Brain microvascular endothelial cell (primary cell): ENCODE results near the gene ANKIB1.

Source experiments
- DNase-seq: peaks from one replicate; pipeline ENCODE4 v3.0.0-alpha.2; 2020
- H3K27ac ChIP-seq: fragments of 250-450 bp; sonication (Bioruptor Pico); 2 replicates; pipeline ENCODE4 v1.5.1; 2020; ENCODE audit warnings: mild to moderate bottlenecking, moderate library complexity
- H3K27me3 ChIP-seq: fragments of 250-450 bp; sonication (Bioruptor Pico); replicated peaks from 2 replicates; pipeline ENCODE4 v1.5.1; 2020; ENCODE audit warnings: mild to moderate bottlenecking
- H3K36me3 ChIP-seq: fragments of 250-450 bp; sonication (Bioruptor Pico); replicated peaks from 2 replicates; pipeline ENCODE4 v1.5.1; 2020; ENCODE audit warnings: mild to moderate bottlenecking
- H3K4me3 ChIP-seq: 2 replicates; pipeline ENCODE4 v1.5.1; 2011; ENCODE audit warnings: low read depth, mild to moderate bottlenecking, control low read depth, low read length, moderate library complexity
- CTCF ChIP-seq: IDR thresholded peaks from 2 replicates; pipeline ENCODE4 v1.5.1; 2011; ENCODE audit warnings: low read depth, mild to moderate bottlenecking, moderate library complexity, low read length, control low read depth, inconsistent platforms; ENCODE audit errors: missing control alignments
- in situ Hi-C: cut with HindIII; loops from 2 replicates; pipeline ENCODE4 v1.10.0; 2017; ENCODE audit warnings: low sequenced_read_pairs, low pct_ligation_motif_present

ANKIB1 gene

GRCh38 chr7:92275327-92275726 lies 29.6 kb downstream of the ANKIB1 start:
- in situ Hi-C loops: no loop called here
- H3K27me3 ChIP-seq: no peaks in the 10 kb centered on the region
- no peaks in the 10 kb centered on the region for H3K36me3 ChIP-seq
- no peak overlapping the region for H3K27ac ChIP-seq
- TF ChIP-seq CTCF: no peak
- no peak overlapping the region for H3K4me3 ChIP-seq
- DNase-seq: no peak

GRCh38 chr7:92276460-92276864 lies 30.7 kb downstream of the ANKIB1 start:
- H3K4me3 ChIP-seq: no peak overlapping the region
- in situ Hi-C loops: no loop called here

GRCh38 chr7:92279396-92280031 lies 33.7 kb downstream of the ANKIB1 start:
- Histone ChIP-seq H3K27me3 (no peaks in the 10 kb centered on the region), H3K36me3 (no peaks in the 10 kb centered on the region), H3K4me3 (no peak overlapping the region), H3K27ac (no peak overlapping the region)
- DNase-seq: no peak
- no peak for TF ChIP-seq CTCF
- in situ Hi-C loops: no loop called here

More at GRCh38 chr7:92276460-92276864, 30.7 kb downstream of the ANKIB1 start:
- H3K27ac ChIP-seq: no peak overlapping the region
- no peaks in the 10 kb centered on the region for H3K36me3 ChIP-seq
- DNase-seq: no peak
- no peaks in the 10 kb centered on the region for H3K27me3 ChIP-seq
- no peak for TF ChIP-seq CTCF

GRCh38 chr7:92281031-92281430 lies 35.3 kb downstream of the ANKIB1 start:
- H3K27me3 ChIP-seq: no peaks in the 10 kb centered on the region
- H3K27ac ChIP-seq: no peak overlapping the region
- H3K36me3 ChIP-seq: no peaks in the 10 kb centered on the region
- TF ChIP-seq CTCF: no peak
- in situ Hi-C loops: no loop called here
- no peak overlapping the region for H3K4me3 ChIP-seq
- DNase-seq: no peak

DNA sequence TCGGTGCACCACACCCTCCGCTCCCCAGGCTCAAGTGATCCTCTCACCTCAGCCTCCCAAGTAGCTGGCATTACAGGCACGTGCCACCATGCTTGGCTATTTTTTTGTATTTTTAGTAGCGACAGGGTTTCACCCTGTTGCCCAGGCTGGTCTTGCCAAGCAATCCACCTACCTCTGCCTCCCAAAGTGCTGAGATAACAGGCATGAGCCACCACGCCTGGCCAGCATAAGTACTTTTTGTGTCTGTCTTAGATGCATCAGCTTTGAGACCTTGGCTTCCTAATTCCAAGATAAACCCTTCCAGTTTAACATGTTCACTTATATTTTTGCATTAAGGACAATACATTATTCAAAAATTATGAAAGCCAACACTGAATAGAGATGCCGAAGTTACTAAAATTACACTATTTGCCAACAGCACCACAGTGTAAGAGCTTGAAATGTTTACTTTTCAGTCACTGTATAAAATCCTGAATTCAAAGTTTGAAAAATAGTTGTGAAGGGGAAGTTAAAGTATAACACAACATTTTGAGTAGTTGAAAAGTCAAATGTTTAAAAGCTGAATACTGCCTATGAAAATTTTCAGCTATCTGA lies 36.5 kb downstream of the ANKIB1 start:
- TF ChIP-seq CTCF: no peak
- no peak for DNase-seq
- in situ Hi-C loops: no loop called here
- no peaks in the 10 kb centered on the region for H3K36me3 ChIP-seq
- H3K4me3 ChIP-seq: no peak overlapping the region
- H3K27ac ChIP-seq: no peak overlapping the region
- no peaks in the 10 kb centered on the region for H3K27me3 ChIP-seq

GRCh38 chr7:92282930-92283329 lies 37.2 kb downstream of the ANKIB1 start:
- Histone ChIP-seq H3K27me3 (no peaks in the 10 kb centered on the region), H3K27ac (no peak overlapping the region), H3K4me3 (no peak overlapping the region), H3K36me3 (no peaks in the 10 kb centered on the region)
- no peak for TF ChIP-seq CTCF
- in situ Hi-C loops: no loop called here
- DNase-seq: no peak
